Ovary (tissue), 3 donors: ENCODE measurements around the gene KRT82.

Source experiments
- POLR2A ChIP-seq: fragments of 450-650 bp; IDR thresholded peaks from one replicate; pipeline ENCODE4 v1.6.1; 2017; ENCODE audit warnings: antibody characterized with exemption, mild to moderate bottlenecking, moderate library complexity
- TF ChIP-seq, protein P1 (sequence below), 3 donors: fragments of 450-650 bp in 2 of 3; fragments of 200-600 bp in 1 of 3; IDR thresholded peaks; one replicate each; pipeline versions ENCODE4 v1.5.1 to v1.8.0; 2016 to 2022; ENCODE audit warnings: antibody characterized with exemption in 3 of 3, mild to moderate bottlenecking in 1 of 3
- donor health status: DM: no; HTN: no; CAD: no.

DNA sequence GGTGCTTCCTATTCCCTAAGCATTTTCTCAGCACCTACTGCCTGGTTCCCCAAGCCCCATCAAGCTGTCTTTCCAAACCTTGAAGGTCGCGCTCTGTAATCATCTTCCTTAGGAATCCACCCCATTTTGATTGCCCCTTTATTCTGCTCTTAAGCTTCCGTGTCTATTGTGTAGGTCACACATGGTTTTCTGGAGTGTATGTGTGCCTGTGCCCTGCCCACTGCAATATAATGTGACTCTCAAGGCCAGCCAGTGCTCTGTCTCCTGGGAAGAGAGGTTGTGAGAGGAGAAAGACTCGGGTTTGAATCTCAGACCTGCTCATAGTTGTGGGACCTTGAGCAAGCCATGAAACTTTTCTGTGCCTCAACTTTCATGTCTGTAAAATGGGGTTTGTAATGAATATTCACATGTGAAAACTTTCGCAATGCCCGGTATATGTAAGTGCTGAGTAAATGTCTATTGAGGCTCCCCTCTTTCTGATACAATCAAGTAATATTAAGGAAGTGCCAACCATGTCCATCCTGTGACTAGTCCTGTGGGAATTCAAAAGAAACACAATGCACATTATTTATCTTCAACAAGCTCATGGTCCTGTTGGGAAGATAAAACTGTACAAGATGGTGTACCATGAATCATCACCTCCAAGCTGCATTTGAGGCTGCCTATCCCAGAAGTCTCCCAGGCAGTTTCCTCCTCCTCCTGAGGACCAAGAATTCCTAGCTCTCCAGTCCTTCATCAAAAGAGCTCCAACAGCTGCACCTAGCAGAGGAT lies 28.8 kb upstream of the KRT82 start:
- TF ChIP-seq, protein P1, sequence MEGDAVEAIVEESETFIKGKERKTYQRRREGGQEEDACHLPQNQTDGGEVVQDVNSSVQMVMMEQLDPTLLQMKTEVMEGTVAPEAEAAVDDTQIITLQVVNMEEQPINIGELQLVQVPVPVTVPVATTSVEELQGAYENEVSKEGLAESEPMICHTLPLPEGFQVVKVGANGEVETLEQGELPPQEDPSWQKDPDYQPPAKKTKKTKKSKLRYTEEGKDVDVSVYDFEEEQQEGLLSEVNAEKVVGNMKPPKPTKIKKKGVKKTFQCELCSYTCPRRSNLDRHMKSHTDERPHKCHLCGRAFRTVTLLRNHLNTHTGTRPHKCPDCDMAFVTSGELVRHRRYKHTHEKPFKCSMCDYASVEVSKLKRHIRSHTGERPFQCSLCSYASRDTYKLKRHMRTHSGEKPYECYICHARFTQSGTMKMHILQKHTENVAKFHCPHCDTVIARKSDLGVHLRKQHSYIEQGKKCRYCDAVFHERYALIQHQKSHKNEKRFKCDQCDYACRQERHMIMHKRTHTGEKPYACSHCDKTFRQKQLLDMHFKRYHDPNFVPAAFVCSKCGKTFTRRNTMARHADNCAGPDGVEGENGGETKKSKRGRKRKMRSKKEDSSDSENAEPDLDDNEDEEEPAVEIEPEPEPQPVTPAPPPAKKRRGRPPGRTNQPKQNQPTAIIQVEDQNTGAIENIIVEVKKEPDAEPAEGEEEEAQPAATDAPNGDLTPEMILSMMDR (IDR thresholded peaks at IDR 0.05), result no peak
- no peak for TF ChIP-seq POLR2A
